Subcutaneous adipose tissue (tissue), 4 donors: ENCODE measurements around the gene LHX3. TPM values are rescaled to one million over a fixed set of nuclear protein-coding genes. Genes with fewer than 3 reads are reported as not detected.

ENCODE experiments used
- CTCF ChIP-seq: fragments of 450-650 bp; IDR thresholded peaks from one replicate; pipeline ENCODE4 v1.5.1; 2016; ENCODE audit warnings: low read depth, mild to moderate bottlenecking, control low read depth, antibody characterized with exemption, moderate library complexity
- total RNA-seq, 4 donors: library from RNA; depleted of rRNA; stranded (reverse); fragments of >200 nt; gene quantifications; one replicate each; pipeline ENCODE4 v1.1.0, GENCODE V29; 2016

The LHX3 gene
- total RNA-seq, 4 donors from 2014 or later: not detected

- no peak for TF ChIP-seq CTCF
These were observed 34.7 kb downstream of the LHX3 start for GRCh38 chr9:136170006-136170901.

- no peak for TF ChIP-seq CTCF
These were observed 35.4 kb downstream of the LHX3 start for GRCh38 chr9:136169495-136169894.

- TF ChIP-seq CTCF: no peak
These were observed 41.6 kb downstream of the LHX3 start for GRCh38 chr9:136163248-136163850.

- no peak for TF ChIP-seq CTCF
These were observed 43.8 kb downstream of the LHX3 start for GRCh38 chr9:136160995-136161610.

- TF ChIP-seq CTCF: no peak
These were observed 44.5 kb downstream of the LHX3 start for GRCh38 chr9:136160381-136160841.

GRCh38 chr9:136159851-136160250 lies 45.1 kb downstream of the LHX3 start:
- no peak for TF ChIP-seq CTCF
